Measurements from ENCODE around the gene PWWP2B. TPM values are rescaled to one million over a fixed set of nuclear protein-coding genes. Genes with fewer than 3 reads are reported as not detected.

The PWWP2B gene
- total and polyA plus RNA-seq, 4 donors, result 2.0 to 8.7 (median 5.2) TPM

DNA sequence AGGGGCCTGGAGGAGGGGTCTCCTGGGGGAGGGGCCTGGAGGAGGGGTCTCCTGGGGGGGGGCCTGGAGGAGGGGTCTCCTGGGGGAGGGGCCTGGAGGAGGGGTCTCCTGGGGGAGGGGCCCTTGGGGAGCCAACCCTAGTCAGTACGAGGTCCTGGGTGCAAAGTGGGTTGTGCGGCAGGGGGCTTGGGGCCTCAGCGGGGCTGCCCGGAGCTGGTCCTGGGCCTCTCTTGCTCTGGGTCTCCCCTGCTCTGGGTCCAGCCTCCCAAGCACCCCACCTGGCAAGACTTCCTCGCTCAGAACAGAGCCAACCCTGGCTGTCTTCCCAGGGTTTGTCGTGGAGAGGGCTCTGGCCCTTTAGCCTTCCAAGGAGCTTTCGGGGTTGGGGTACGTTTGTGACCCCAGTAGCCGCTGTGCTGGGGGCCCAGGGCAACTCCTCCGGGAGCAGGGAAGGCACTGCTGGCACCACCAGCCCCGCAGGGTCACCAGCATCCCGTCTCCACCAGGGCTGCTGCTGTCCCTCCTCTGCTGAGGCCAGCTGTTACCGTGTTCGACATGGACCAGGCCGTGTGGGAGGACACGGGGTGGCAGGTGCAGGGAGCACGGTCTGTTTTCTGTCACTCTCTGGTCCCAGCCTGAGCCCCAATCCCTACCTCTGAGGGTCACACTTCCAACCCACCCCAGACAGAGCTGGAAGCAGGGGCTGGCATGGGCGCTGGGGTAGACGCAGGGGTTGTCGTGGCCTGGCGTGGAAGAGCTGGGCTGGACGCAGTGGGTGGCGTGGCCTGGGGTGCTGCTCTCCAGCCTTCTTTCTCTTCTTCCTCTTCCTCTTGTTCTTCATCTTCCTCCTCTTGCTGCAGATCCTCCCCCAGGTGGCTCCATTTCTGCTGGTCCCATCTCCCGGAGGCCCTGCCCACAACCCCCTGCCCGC is 22.8 kb downstream of the PWWP2B start:
- no peaks in the 10 kb centered on the region for H3K4me1 ChIP-seq (ENCODE audit: control insufficient read depth in 1 of 2, insufficient read depth in 2 of 2, low read length in 2 of 2)
- no peak overlapping the region for H3K27ac ChIP-seq (ENCODE audit: low read depth in 1 of 2, low read length in 2 of 2)
- H3K36me3 ChIP-seq (ENCODE audit: control insufficient read depth in 1 of 2, insufficient read depth in 2 of 2, low read length in 1 of 2), result no peaks in the 10 kb centered on the region
- H3K9me3 ChIP-seq (ENCODE audit: control insufficient read depth, low read length), result no peaks in the 10 kb centered on the region
- DNase-seq (no peak), ATAC-seq (ENCODE audit: low FRiP score) (no peak)
- H3K4me3 ChIP-seq (ENCODE audit: low read length in 2 of 2), result no peak overlapping the region
- intact Hi-C loops (cut with DNase I), result loop anchor here in 1 of 2 donors (2.0 kb wide), 1 partner anchor 25 kb away; no protein-coding TSS in a partner anchor
- no peaks in the 10 kb centered on the region for H3K27me3 ChIP-seq (ENCODE audit: control insufficient read depth in 1 of 2, insufficient read depth in 2 of 2, low read length in 1 of 2)
- 72 to 74% methylated on average over 25 of the region's 25 CpGs for WGBS, 2 donors

DNA sequence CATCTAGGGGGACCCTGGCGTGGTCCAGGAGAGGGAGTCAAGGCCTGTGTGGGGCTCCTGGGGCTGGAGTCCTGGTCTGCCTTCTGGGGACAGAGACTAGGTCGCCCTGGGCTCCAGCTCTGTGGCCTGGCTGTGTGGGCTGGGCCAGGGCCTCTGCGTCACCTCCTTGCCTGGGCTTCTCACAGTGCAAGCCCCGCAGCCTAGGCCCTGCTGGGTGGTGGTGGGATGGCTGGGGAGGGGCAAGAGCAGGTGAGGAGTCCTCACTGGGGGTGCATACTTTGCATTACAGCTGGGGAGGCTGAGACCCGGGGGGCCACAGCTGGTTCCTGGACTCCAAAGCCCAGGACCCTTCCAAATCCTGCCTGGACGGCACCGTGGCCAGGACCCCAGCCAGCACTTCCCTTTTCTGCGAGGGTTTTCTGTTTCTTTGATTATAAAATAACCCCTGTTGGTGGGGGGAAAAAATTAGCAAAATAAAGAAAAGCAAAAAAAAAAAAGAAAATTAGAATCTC is 23.5 kb downstream of the PWWP2B start:
- Histone ChIP-seq H3K4me1 (ENCODE audit: control insufficient read depth in 1 of 2, insufficient read depth in 2 of 2, low read length in 2 of 2) (no peaks in the 10 kb centered on the region), H3K36me3 (ENCODE audit: control insufficient read depth in 1 of 2, insufficient read depth in 2 of 2, low read length in 1 of 2) (no peaks in the 10 kb centered on the region), H3K27ac (ENCODE audit: low read depth in 1 of 2, low read length in 2 of 2) (no peak overlapping the region), H3K27me3 (ENCODE audit: control insufficient read depth in 1 of 2, insufficient read depth in 2 of 2, low read length in 1 of 2) (no peaks in the 10 kb centered on the region), H3K4me3 (ENCODE audit: low read length in 2 of 2) (no peak overlapping the region), H3K9me3 (ENCODE audit: control insufficient read depth, low read length) (no peaks in the 10 kb centered on the region)
- no peak for ATAC-seq (ENCODE audit: low FRiP score)
- 57 to 60% methylated on average over 8 of the region's 8 CpGs for WGBS, 2 donors
- intact Hi-C loops (cut with DNase I), result no loop called here
- DNase-seq, result no peak

DNA sequence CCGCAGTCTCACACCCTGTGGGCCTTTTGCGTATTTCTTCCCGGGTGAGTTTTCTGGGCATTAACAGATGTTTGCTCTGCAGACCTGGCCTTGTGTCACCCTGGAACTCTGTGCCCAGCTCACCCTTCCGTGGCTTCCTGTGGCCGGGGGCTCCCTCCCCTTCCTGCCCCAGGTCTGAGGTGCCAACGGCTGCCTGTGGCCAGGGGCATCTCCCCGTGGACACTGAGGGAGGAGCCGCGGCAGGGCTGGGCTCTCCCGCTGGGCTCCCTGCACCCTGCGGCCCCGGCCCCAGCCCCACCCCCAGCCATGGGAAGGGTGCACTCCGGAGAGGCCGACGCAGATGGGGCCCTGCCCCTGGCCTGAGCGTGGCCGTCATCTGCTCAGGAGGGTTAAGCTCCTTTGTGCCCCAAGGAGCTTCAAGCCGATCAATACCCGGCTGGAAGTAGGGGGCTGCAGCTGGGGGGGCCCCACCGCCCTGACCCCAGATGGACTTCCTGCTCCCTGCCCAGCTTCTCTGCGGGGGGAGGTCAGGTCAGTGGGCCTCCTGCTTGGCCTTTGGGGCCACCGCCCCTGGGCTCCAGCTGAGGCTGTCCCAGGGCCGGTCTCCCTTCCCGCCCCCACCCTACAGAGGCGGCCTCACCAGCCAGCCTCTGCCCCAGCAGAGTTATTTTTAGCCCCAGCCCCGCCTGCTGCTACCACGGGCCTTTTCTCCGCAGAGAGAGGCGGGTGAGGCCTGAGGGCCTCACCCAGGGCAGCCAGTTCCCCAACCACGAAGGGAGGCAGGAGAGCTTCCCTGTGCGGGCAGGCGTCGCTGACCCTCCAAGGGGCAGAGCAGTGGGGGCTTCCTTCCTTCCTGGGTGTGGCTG is 24.2 kb downstream of the PWWP2B start:
- Histone ChIP-seq H3K36me3 (ENCODE audit: control insufficient read depth in 1 of 2, insufficient read depth in 2 of 2, low read length in 1 of 2) (no peaks in the 10 kb centered on the region), H3K4me1 (ENCODE audit: control insufficient read depth in 1 of 2, insufficient read depth in 2 of 2, low read length in 2 of 2) (no peaks in the 10 kb centered on the region), H3K9me3 (ENCODE audit: control insufficient read depth, low read length) (no peaks in the 10 kb centered on the region), H3K27me3 (ENCODE audit: control insufficient read depth in 1 of 2, insufficient read depth in 2 of 2, low read length in 1 of 2) (no peaks in the 10 kb centered on the region), H3K27ac (ENCODE audit: low read depth in 1 of 2, low read length in 2 of 2) (peak overlapping the region in 1 of 2 donors; percentile 82), H3K4me3 (ENCODE audit: low read length in 2 of 2) (no peak overlapping the region)
- ATAC-seq (ENCODE audit: low FRiP score) (peak; percentile 87), DNase-seq (peak; percentile 91 to 92)
- intact Hi-C loops (cut with DNase I), result no loop called here
- 3% methylated on average over 33 of the region's 33 CpGs for WGBS, 2 donors

DNA sequence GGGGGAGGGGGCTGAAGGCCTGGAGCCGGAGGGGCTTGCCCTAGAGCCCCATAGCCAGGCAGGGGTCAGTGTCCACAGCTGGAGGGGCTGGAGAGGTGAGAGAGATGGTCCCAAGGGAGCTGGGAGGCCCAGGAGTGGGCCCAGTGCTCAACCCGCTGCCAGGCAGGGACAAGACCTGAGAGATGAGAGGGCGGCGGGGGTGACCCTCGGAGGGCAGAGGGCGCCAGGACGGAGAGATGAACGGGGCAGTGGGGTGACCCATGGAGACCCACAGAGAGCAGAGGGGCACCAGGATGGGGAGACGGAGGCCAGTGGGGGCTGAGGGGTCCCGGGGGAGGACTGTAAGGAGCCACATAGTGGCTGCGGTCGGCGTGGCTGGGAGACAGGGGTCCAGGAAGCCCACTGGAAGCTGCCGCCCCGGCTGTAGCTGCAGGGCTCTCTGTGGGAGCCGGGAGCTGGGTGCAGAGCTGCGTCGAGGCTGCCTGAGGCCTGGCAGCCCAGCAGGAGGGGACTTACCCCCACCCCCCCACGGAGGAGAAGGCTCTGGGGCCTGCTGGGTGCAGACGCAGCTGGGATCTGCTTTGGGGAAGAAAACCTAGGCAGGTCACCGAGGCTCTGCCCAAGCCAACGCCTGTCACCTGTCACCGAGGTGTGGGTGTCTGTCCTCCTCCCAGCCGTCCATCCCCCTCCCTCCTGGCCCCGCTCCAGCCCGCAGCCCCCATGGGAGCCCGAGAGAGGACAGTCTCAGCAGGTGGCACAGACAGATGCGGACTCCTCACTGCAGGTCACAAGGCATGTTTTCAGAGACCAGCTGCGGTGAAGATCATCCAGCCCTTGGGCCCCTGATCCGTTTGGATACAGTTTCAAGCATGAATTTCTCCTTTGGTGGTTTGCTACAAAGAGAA is 25.1 kb downstream of the PWWP2B start:
- no peaks in the 10 kb centered on the region for H3K4me1 ChIP-seq (ENCODE audit: control insufficient read depth in 1 of 2, insufficient read depth in 2 of 2, low read length in 2 of 2)
- intact Hi-C loops (cut with DNase I), result no loop called here
- H3K4me3 ChIP-seq (ENCODE audit: low read length in 2 of 2), result no peak overlapping the region
- ATAC-seq (ENCODE audit: low FRiP score) (no peak), DNase-seq (no peak)
- peak overlapping the region in 1 of 2 donors; percentile 82 for H3K27ac ChIP-seq (ENCODE audit: low read depth in 1 of 2, low read length in 2 of 2)
- no peaks in the 10 kb centered on the region for H3K9me3 ChIP-seq (ENCODE audit: control insufficient read depth, low read length)
- 83 to 85% methylated on average over 30 of the region's 30 CpGs for WGBS, 2 donors
- H3K27me3 ChIP-seq (ENCODE audit: control insufficient read depth in 1 of 2, insufficient read depth in 2 of 2, low read length in 1 of 2), result no peaks in the 10 kb centered on the region
- H3K36me3 ChIP-seq (ENCODE audit: control insufficient read depth in 1 of 2, insufficient read depth in 2 of 2, low read length in 1 of 2), result no peaks in the 10 kb centered on the region

DNA sequence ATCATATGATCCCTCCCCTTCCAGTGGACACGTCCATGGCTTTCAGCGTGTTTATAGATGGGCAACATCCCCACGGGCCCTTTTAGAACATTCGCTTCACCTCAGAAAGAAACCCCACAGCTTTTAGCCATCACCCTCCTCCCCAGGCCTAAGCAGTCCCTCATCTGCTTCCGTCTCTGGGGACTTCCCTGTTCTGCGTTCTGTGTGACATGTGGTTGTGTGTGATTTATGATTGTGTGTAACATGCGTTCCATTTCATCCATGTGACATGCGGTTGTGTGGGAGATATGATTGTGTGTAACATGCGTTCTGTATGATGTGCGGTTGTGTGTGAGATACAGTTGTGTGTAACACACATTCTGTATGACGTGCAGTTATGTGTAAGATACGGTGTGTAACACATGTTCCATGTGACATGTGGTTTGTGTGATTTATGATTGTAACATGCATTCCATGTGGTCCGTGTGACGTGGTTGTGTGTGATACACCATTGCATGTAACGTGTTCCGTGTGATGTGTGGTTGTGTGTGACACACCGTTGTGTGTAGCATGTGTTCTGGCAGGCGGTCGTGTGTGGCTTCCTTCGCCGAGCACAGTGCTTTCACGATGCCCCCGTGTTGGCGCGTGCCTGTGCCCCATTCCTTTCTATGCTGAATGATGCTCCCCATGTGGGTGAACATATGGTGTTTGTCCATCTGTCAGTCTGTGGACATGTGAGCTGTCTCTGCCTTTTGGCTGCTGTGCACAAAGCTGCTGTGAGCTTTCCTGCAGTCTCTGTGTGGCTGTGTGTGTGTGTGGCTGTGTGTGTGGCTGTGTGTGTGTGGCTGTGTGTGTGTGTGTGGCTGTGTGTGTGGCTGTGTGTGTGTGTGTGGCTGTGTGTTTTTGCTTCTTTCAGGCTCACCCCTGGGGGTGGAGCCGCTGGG is 26.2 kb downstream of the PWWP2B start:
- no peak for ATAC-seq (ENCODE audit: low FRiP score)
- no peaks in the 10 kb centered on the region for H3K4me1 ChIP-seq (ENCODE audit: control insufficient read depth in 1 of 2, insufficient read depth in 2 of 2, low read length in 2 of 2)

DNA sequence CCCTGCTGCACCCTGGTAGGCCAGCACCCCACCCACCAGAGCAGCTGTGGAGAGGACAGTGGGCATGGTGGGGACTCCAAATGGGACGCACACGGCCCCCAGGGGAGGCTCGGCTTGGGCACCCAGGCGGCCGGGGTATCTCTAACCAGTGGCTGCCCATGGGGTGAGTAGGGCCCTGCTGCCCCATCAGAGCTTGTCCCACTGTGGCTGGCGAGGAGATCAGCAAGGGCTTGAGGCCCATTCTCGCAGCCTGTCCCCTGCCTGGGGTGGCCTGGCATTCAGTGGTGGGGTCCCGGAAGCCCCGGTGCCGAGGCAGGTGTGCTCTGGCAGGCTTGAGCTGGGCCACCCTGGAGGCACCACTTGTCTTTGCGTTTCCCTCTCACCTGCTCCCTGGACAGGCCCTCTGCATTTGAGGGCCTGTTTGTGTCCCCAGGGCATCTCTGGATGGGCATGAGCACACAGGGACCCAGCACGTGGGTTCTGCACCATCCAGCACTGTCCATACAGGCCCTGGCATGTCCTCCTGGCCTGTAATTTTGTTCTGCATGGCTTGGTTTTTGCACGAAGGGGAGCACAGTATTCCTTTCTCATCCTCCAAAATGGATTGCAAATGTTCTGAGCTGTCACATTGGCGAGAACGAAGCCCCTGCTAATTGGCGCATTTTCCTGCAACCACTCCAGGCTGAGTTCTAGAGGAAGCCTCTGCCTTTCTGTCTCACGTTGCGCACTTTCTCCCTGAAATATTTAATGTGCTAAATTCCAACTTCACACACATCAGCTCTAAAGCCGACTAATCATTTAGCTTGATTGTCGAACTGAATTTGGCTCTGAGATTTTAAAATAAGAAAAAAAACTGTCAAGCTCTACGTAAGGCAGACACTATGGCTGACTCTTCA is 27.2 kb downstream of the PWWP2B start:
- ATAC-seq (ENCODE audit: low FRiP score) (no peak), DNase-seq (no peak)
- intact Hi-C loops (cut with DNase I), result no loop called here
- H3K36me3 ChIP-seq (ENCODE audit: control insufficient read depth in 1 of 2, insufficient read depth in 2 of 2, low read length in 1 of 2), result no peaks in the 10 kb centered on the region
- H3K27ac ChIP-seq (ENCODE audit: low read depth in 1 of 2, low read length in 2 of 2), result no peak overlapping the region
- H3K4me1 ChIP-seq (ENCODE audit: control insufficient read depth in 1 of 2, insufficient read depth in 2 of 2, low read length in 2 of 2), result no peaks in the 10 kb centered on the region
- no peaks in the 10 kb centered on the region for H3K9me3 ChIP-seq (ENCODE audit: control insufficient read depth, low read length)
- no peak overlapping the region for H3K4me3 ChIP-seq (ENCODE audit: low read length in 2 of 2)
- 92 to 93% methylated on average over 21 of the region's 21 CpGs for WGBS, 2 donors
- no peaks in the 10 kb centered on the region for H3K27me3 ChIP-seq (ENCODE audit: control insufficient read depth in 1 of 2, insufficient read depth in 2 of 2, low read length in 1 of 2)

More for the DNA sequence above, 26.2 kb downstream of the PWWP2B start:
- WGBS, 2 donors, result 89 to 91% methylated on average over 26 of the region's 26 CpGs
- intact Hi-C loops (cut with DNase I), result no loop called here
- Histone ChIP-seq H3K36me3 (ENCODE audit: control insufficient read depth in 1 of 2, insufficient read depth in 2 of 2, low read length in 1 of 2) (no peaks in the 10 kb centered on the region), H3K27me3 (ENCODE audit: control insufficient read depth in 1 of 2, insufficient read depth in 2 of 2, low read length in 1 of 2) (no peaks in the 10 kb centered on the region), H3K9me3 (ENCODE audit: control insufficient read depth, low read length) (no peaks in the 10 kb centered on the region), H3K27ac (ENCODE audit: low read depth in 1 of 2, low read length in 2 of 2) (no peak overlapping the region), H3K4me3 (ENCODE audit: low read length in 2 of 2) (no peak overlapping the region)
- DNase-seq, result no peak
